SK-N-SH (cell line): ENCODE measurements around the gene PDIA4. TPM values are rescaled to one million over a fixed set of nuclear protein-coding genes. Genes with fewer than 3 reads are reported as not detected.

Experiments
- CTCF ChIA-PET: fragments of 300-600, 350-600 bp; formaldehyde crosslinking; extraction: SDS; loops from one replicate; lab custom pipeline; 2021; lab: Yijun Ruan, JAX
- POLR2A ChIA-PET: fragments of 350-600 bp; sonication (Branson Sonifier 250); formaldehyde crosslinking; extraction: SDS; loops from one replicate; lab custom pipeline; 2020; ENCODE audit warnings: antibody characterized with exemption, inconsistent platforms; lab: Yijun Ruan, JAX
- DNase-seq: peaks from one replicate; pipeline ENCODE4 v3.0.0; 2012
- H2AFZ ChIP-seq: fragments of 200-600 bp; sonication (generic); 2 replicates; pipeline ENCODE4 v1.8.1; 2016; ENCODE audit warnings: antibody characterized with exemption, mild to moderate bottlenecking, low read depth
- H3F3A ChIP-seq: fragments of 200-600 bp; sonication (generic); replicated peaks from 2 replicates; pipeline ENCODE3; 2016; ENCODE audit warnings: antibody characterized with exemption, mild to moderate bottlenecking; ENCODE audit not compliant: insufficient read depth
- H3K27ac ChIP-seq, 2 experiments: fragments of 200-500 bp in 1 of 2; fragments of 200-600 bp in 1 of 2; sonication (Bioruptor generic) in 1 of 2; sonication (generic), shearing (Covaris generic) in 1 of 2; 2 replicates each; pipeline versions ENCODE4 v1.5.1 to v1.6.1; 2014 to 2016; ENCODE audit warnings: low read depth in 2 of 2, inconsistent platforms in 1 of 2, low read length in 1 of 2, mild to moderate bottlenecking in 1 of 2, mixed read lengths in 1 of 2
- H3K27me3 ChIP-seq: fragments of 200-600 bp; sonication (generic), shearing (Covaris generic); 2 replicates; pipeline ENCODE4 v1.6.1; 2016; ENCODE audit warnings: mixed run types; ENCODE audit not compliant: insufficient read depth
- H3K36me3 ChIP-seq, 2 experiments: fragments of 200-500 bp in 1 of 2; fragments of 200-600 bp in 1 of 2; sonication (Bioruptor generic) in 1 of 2; sonication (generic) in 1 of 2; replicated peaks in 1 of 2; 2 replicates each; pipeline versions ENCODE3 to v1.5.1; 2014 to 2016; ENCODE audit warnings: low read length in 1 of 2, mild to moderate bottlenecking in 1 of 2; ENCODE audit not compliant: insufficient read depth in 2 of 2, control insufficient read depth in 1 of 2
- H3K4me1 ChIP-seq, 2 experiments: fragments of 200-500 bp in 1 of 2; fragments of 200-600 bp in 1 of 2; sonication (Bioruptor generic) in 1 of 2; sonication (generic), shearing (Covaris generic) in 1 of 2; 2 replicates each; pipeline versions ENCODE4 v1.5.1 to v1.6.1; 2014 to 2016; ENCODE audit warnings: low read depth in 1 of 2, low read length in 1 of 2, mixed run types in 1 of 2; ENCODE audit not compliant: insufficient read depth in 2 of 2, control insufficient read depth in 1 of 2
- H3K4me2 ChIP-seq: fragments of 200-600 bp; sonication (generic), shearing (Covaris generic); 2 replicates; pipeline ENCODE4 v1.6.1; 2017; ENCODE audit warnings: mixed run types
- H3K4me3 ChIP-seq, 2 experiments: fragments of 200-500 bp in 1 of 2; fragments of 200-600 bp in 1 of 2; sonication (Bioruptor generic) in 1 of 2; sonication (generic), shearing (Covaris generic) in 1 of 2; 2 replicates each; pipeline versions ENCODE4 v1.5.1 to v1.8.1; 2014 to 2016; ENCODE audit warnings: low read depth in 2 of 2, inconsistent platforms in 1 of 2, low read length in 1 of 2, mild to moderate bottlenecking in 1 of 2, mixed read lengths in 1 of 2, moderate library complexity in 1 of 2
- H3K79me2 ChIP-seq: fragments of 200-600 bp; sonication (generic); 2 replicates; pipeline ENCODE4 v1.8.1; 2017; ENCODE audit warnings: mild to moderate bottlenecking; ENCODE audit not compliant: insufficient read depth
- H3K9ac ChIP-seq: fragments of 200-600 bp; sonication (generic); 2 replicates; pipeline ENCODE4 v1.6.1; 2017; ENCODE audit warnings: mixed run types
- H3K9me2 ChIP-seq: fragments of 200-600 bp; sonication (generic); 2 replicates; pipeline ENCODE4 v1.6.1; 2017; ENCODE audit warnings: mixed run types
- H3K9me3 ChIP-seq: fragments of 200-600 bp; sonication (generic); 2 replicates; pipeline ENCODE4 v1.6.1; 2017; ENCODE audit warnings: mixed run types, mild to moderate bottlenecking, moderate library complexity
- H4K20me1 ChIP-seq: fragments of 200-600 bp; sonication (generic); 2 replicates; pipeline ENCODE4 v1.6.1; 2017; ENCODE audit warnings: mild to moderate bottlenecking, mixed run types; ENCODE audit not compliant: insufficient read depth
- FOSL2 ChIP-seq: IDR thresholded peaks from 2 replicates; pipeline ENCODE4 v1.4.0; 2012; ENCODE audit warnings: low read depth, mild to moderate bottlenecking, moderate library complexity, borderline replicate concordance
- MXI1 ChIP-seq: IDR thresholded peaks from 2 replicates; pipeline ENCODE4 v1.6.1; 2012; ENCODE audit warnings: mild to moderate bottlenecking, low read depth, low read length, improper control_type of control experiment
- RAD21 ChIP-seq: IDR thresholded peaks from 2 replicates; pipeline ENCODE4 v1.6.1; 2012; ENCODE audit warnings: mild to moderate bottlenecking, low read length
- SIN3A ChIP-seq: IDR thresholded peaks from 2 replicates; pipeline ENCODE4 v1.6.1; 2012; ENCODE audit warnings: low read depth, mild to moderate bottlenecking, low read length, moderate library complexity, borderline replicate concordance
- SMC3 ChIP-seq: IDR thresholded peaks from 2 replicates; pipeline ENCODE4 v1.6.1; 2012; ENCODE audit warnings: low read depth, low read length, improper control_type of control experiment
- TCF12 ChIP-seq: IDR thresholded peaks from 2 replicates; pipeline ENCODE4 v1.4.0; 2012
- WGBS: methylation state at CpG from one replicate; pipeline ENCODE4 v1.1.6; 2017; ENCODE audit warnings: low lambda C conversion rate; 5-methylcytosine and 5-hydroxymethylcytosine counted together
- polyA plus RNA-seq, 3 experiments: library from polyadenylated mRNA; depleted of rRNA; stranded (reverse); fragments of >200 nt; gene quantifications; 2 replicates each; pipeline ENCODE4 v1.2.3, GENCODE V29; 2012
- TF ChIP-seq, protein P1 (sequence below): fragments of 200-600 bp; sonication (generic); IDR thresholded peaks from 2 replicates; pipeline ENCODE4 v1.6.1; 2017; ENCODE audit warnings: antibody characterized with exemption, mild to moderate bottlenecking, moderate library complexity

Gene PDIA4
- polyA plus RNA-seq, 1 of the 3 experiments (the other 2 are of a cell fraction) = 400 TPM

- peaks cover 6% of the 10 kb centered on the region; the same call in 1 of the 2 replicates for H4K20me1 ChIP-seq
- CTCF ChIA-PET = interaction anchor here (0.5 to 9.7 kb wide), 45 partner anchors 9 to 740 kb away, joined by 3 to 113 read pairs (median 4); partner anchors contain the start of genes PDIA4, ZNF425 and ZNF786
Observed at GRCh38 chr7:149005427-149006344, 22.6 kb downstream of the PDIA4 start.

GRCh38 chr7:149004405-149005370, 23.6 kb downstream of the PDIA4 start:
- H3K4me3 ChIP-seq = no peak overlapping the region
- 95% methylated on average over 25 of the region's 28 CpGs for WGBS
- H4K20me1 ChIP-seq = peaks cover 6% of the 10 kb centered on the region; the same call in 1 of the 2 replicates
- no peaks in the 10 kb centered on the region for H3K9me3 ChIP-seq
- H3K4me1 ChIP-seq = peaks cover 0 to 7% of the 10 kb centered on the region in 2 experiments; a peak in 1 of 4 replicates
- no peak overlapping the region for H3K4me2 ChIP-seq
- H3K79me2 ChIP-seq = no peaks in the 10 kb centered on the region
- TF ChIP-seq FOSL2 = no peak
- CTCF ChIA-PET = interaction anchor here (0.6 to 9.7 kb wide), 35 partner anchors 9 to 739 kb away, joined by 3 to 113 read pairs (median 4); partner anchors contain the start of genes PDIA4, ZNF425 and ZNF786
- no peaks in the 10 kb centered on the region for H3K9me2 ChIP-seq
- no peaks in the 10 kb centered on the region for H3K27me3 ChIP-seq
- H3K36me3 ChIP-seq = peaks cover 40 to 68% of the 10 kb centered on the region in 2 experiments
- H3K27ac ChIP-seq = no peak overlapping the region
- no peak for DNase-seq
- H3F3A ChIP-seq = peaks cover 4% of the 10 kb centered on the region
- H3K9ac ChIP-seq = no peak overlapping the region
- no peak overlapping the region for H2AFZ ChIP-seq
- POLR2A ChIA-PET = interaction anchor here (0.6 to 1.5 kb wide), 3 partner anchors 17 to 61 kb away, joined by 3 to 13 read pairs (median 3); no protein-coding TSS in a partner anchor

More at GRCh38 chr7:149005427-149006344, 22.6 kb downstream of the PDIA4 start:
- H3K79me2 ChIP-seq = peaks cover 2% of the 10 kb centered on the region; the same call in 1 of the 2 replicates
- H3K9me3 ChIP-seq = no peaks in the 10 kb centered on the region
- H3K4me3 ChIP-seq = no peak overlapping the region
- no peak overlapping the region for H3K27ac ChIP-seq
- peak; percentile 91 for DNase-seq
- H3K9me2 ChIP-seq = no peaks in the 10 kb centered on the region
- H3K4me1 ChIP-seq = peaks cover 0 to 7% of the 10 kb centered on the region in 2 experiments; a peak in 1 of 4 replicates
- no peak for TF ChIP-seq TCF12
- peak; percentile 51; the same call in 1 of the 2 replicates for TF ChIP-seq MXI1
- TF ChIP-seq, protein P1, sequence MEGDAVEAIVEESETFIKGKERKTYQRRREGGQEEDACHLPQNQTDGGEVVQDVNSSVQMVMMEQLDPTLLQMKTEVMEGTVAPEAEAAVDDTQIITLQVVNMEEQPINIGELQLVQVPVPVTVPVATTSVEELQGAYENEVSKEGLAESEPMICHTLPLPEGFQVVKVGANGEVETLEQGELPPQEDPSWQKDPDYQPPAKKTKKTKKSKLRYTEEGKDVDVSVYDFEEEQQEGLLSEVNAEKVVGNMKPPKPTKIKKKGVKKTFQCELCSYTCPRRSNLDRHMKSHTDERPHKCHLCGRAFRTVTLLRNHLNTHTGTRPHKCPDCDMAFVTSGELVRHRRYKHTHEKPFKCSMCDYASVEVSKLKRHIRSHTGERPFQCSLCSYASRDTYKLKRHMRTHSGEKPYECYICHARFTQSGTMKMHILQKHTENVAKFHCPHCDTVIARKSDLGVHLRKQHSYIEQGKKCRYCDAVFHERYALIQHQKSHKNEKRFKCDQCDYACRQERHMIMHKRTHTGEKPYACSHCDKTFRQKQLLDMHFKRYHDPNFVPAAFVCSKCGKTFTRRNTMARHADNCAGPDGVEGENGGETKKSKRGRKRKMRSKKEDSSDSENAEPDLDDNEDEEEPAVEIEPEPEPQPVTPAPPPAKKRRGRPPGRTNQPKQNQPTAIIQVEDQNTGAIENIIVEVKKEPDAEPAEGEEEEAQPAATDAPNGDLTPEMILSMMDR = peak; percentile 97
- peak; percentile 86 for TF ChIP-seq SMC3
- TF ChIP-seq RAD21 = peak; percentile 71
- 0 out of 2 replicates have a peak, but pooled peaks have one; percentile 44 for TF ChIP-seq SIN3A
- TF ChIP-seq, all 33 proteins: peak for 5
- Histone ChIP-seq H2AFZ (no peak overlapping the region), H3F3A (peaks cover 4% of the 10 kb centered on the region), H3K36me3 (peaks cover 42 to 76% of the 10 kb centered on the region in 2 experiments), H3K27me3 (no peaks in the 10 kb centered on the region), H3K4me2 (no peak overlapping the region), H3K9ac (no peak overlapping the region)
- 68% methylated on average over 15 of the region's 20 CpGs for WGBS
- POLR2A ChIA-PET = interaction anchor here (0.6 to 1.5 kb wide), 3 partner anchors 18 to 60 kb away, joined by 3 to 13 read pairs (median 3); no protein-coding TSS in a partner anchor
